H9 (cell line): ENCODE results near the gene DUSP1. TPM values are rescaled to one million over a fixed set of nuclear protein-coding genes. Genes with fewer than 3 reads are reported as not detected.

ENCODE experiments used
- DNase-seq: peaks from one replicate; pipeline ENCODE4 v3.0.0-alpha.2; 2017
- H2AFZ ChIP-seq: one replicate; pipeline ENCODE4 v1.6.1; 2013; ENCODE audit warnings: mild to moderate bottlenecking, low read length, control low read depth, moderate library complexity
- H2AK5ac ChIP-seq: 2 replicates; pipeline ENCODE4 v1.6.1; 2013; ENCODE audit warnings: low read length, control low read depth, mixed read lengths; ENCODE audit not compliant: insufficient read length
- H2BK120ac ChIP-seq: one replicate; pipeline ENCODE4 v1.6.1; 2013; ENCODE audit warnings: low read depth, mild to moderate bottlenecking, low read length, control low read depth, inconsistent platforms; ENCODE audit not compliant: poor library complexity, severe bottlenecking
- H2BK12ac ChIP-seq: 2 replicates; pipeline ENCODE4 v1.6.1; 2013; ENCODE audit warnings: low read length, control low read depth, mixed read lengths, low read depth; ENCODE audit not compliant: insufficient read length
- H2BK15ac ChIP-seq: 2 replicates; pipeline ENCODE4 v1.6.1; 2013; ENCODE audit warnings: low read depth, low read length, control low read depth
- H2BK20ac ChIP-seq: one replicate; pipeline ENCODE4 v1.6.1; 2013; ENCODE audit warnings: low read depth, mild to moderate bottlenecking, low read length, control low read depth, inconsistent platforms; ENCODE audit not compliant: poor library complexity, severe bottlenecking
- H2BK5ac ChIP-seq: 2 replicates; pipeline ENCODE4 v1.6.1; 2013; ENCODE audit warnings: low read length, control low read depth, mixed read lengths; ENCODE audit not compliant: insufficient read length
- H3K14ac ChIP-seq: 2 replicates; pipeline ENCODE4 v1.6.1; 2013; ENCODE audit warnings: low read length, control low read depth; ENCODE audit not compliant: insufficient read depth
- H3K18ac ChIP-seq: 2 replicates; pipeline ENCODE4 v1.6.1; 2013; ENCODE audit warnings: low read depth, mild to moderate bottlenecking, mixed read lengths, low read length, control low read depth; ENCODE audit not compliant: insufficient read length
- H3K23ac ChIP-seq: 2 replicates; pipeline ENCODE4 v1.6.1; 2013; ENCODE audit warnings: low read length, control low read depth, mixed read lengths, low read depth; ENCODE audit not compliant: insufficient read length
- H3K23me2 ChIP-seq: 2 replicates; pipeline ENCODE4 v1.6.1; 2013; ENCODE audit warnings: low read depth, mild to moderate bottlenecking, mixed read lengths, low read length, control low read depth; ENCODE audit not compliant: insufficient read length, poor library complexity, severe bottlenecking
- H3K27ac ChIP-seq: 2 replicates; pipeline ENCODE4 v1.5.1; 2013; ENCODE audit warnings: low read length, control low read depth, mixed read lengths, low read depth; ENCODE audit not compliant: insufficient read length
- H3K27me3 ChIP-seq: 2 replicates; pipeline ENCODE4 v1.6.1; 2013; ENCODE audit warnings: low read length, control low read depth, inconsistent platforms; ENCODE audit not compliant: insufficient read depth
- H3K4ac ChIP-seq: 2 replicates; pipeline ENCODE4 v1.6.1; 2013; ENCODE audit warnings: low read depth, mild to moderate bottlenecking, control low read depth, inconsistent platforms, low read length, moderate library complexity
- H3K4me1 ChIP-seq: 2 replicates; pipeline ENCODE4 v1.6.1; 2013; ENCODE audit warnings: low read length, control low read depth, inconsistent platforms; ENCODE audit not compliant: insufficient read depth
- H3K4me2 ChIP-seq: 2 replicates; pipeline ENCODE4 v1.6.1; 2013; ENCODE audit warnings: low read length, control low read depth, mixed read lengths; ENCODE audit not compliant: insufficient read length, insufficient read depth
- H3K56ac ChIP-seq: 2 replicates; pipeline ENCODE4 v1.6.1; 2013; ENCODE audit warnings: low read depth, mild to moderate bottlenecking, mixed read lengths, low read length, control low read depth; ENCODE audit not compliant: insufficient read length
- H3K79me1 ChIP-seq: 2 replicates; pipeline ENCODE4 v1.6.1; 2013; ENCODE audit warnings: low read depth, mild to moderate bottlenecking, moderate library complexity, low read length, control low read depth, inconsistent platforms; ENCODE audit not compliant: insufficient read depth, poor library complexity, severe bottlenecking
- H3K79me2 ChIP-seq: 2 replicates; pipeline ENCODE4 v1.6.1; 2013; ENCODE audit warnings: low read length, control low read depth, inconsistent platforms; ENCODE audit not compliant: insufficient read depth
- H3K9ac ChIP-seq: 2 replicates; pipeline ENCODE4 v1.6.1; 2013; ENCODE audit warnings: low read length, control low read depth, mixed read lengths; ENCODE audit not compliant: insufficient read length; ENCODE audit errors: extremely low read depth
- H3K9me3 ChIP-seq: one replicate; pipeline ENCODE4 v1.6.1; 2013; ENCODE audit warnings: low read depth, low read length, inconsistent platforms; ENCODE audit not compliant: control insufficient read depth
- H3T11ph ChIP-seq: one replicate; pipeline ENCODE4 v1.6.1; 2013; ENCODE audit warnings: mild to moderate bottlenecking, low read length, control low read depth, inconsistent platforms
- H4K20me1 ChIP-seq: one replicate; pipeline ENCODE4 v1.6.1; 2013; ENCODE audit not compliant: control insufficient read depth, insufficient read length, insufficient read depth
- H4K5ac ChIP-seq: 2 replicates; pipeline ENCODE4 v1.6.1; 2013; ENCODE audit warnings: low read depth, mild to moderate bottlenecking, mixed read lengths, low read length, control low read depth; ENCODE audit not compliant: insufficient read length
- H4K8ac ChIP-seq: replicated peaks from 2 replicates; pipeline ENCODE4 v1.6.1; 2013; ENCODE audit warnings: low read length, control low read depth, mixed read lengths, low read depth; ENCODE audit not compliant: insufficient read length
- H4K91ac ChIP-seq: 2 replicates; pipeline ENCODE4 v1.6.1; 2013; ENCODE audit warnings: low read depth, mild to moderate bottlenecking, moderate library complexity, mixed read lengths, low read length, control low read depth; ENCODE audit not compliant: insufficient read length
- H3K27ac Mint-ChIP-seq, 3 experiments: 2 replicates in 2 of 3; 3 replicates in 1 of 3; pipeline ENCODE4 v1.8.0; 2020 to 2021; ENCODE audit warnings: mixed read lengths in 3 of 3, mild to moderate bottlenecking in 1 of 3, moderate library complexity in 1 of 3
- H3K27me3 Mint-ChIP-seq: 2 replicates; pipeline ENCODE4 v1.8.0; 2021; ENCODE audit warnings: low read depth, mild to moderate bottlenecking, moderate library complexity, mixed read lengths
- H3K36me3 Mint-ChIP-seq, 3 experiments: 2 replicates in 2 of 3; 3 replicates in 1 of 3; pipeline ENCODE4 v1.8.0; 2020 to 2021; ENCODE audit warnings: low read depth in 3 of 3, mixed read lengths in 3 of 3; ENCODE audit not compliant: insufficient read depth in 1 of 3
- H3K4me1 Mint-ChIP-seq, 2 experiments: 2 replicates each; pipeline ENCODE4 v1.8.0; 2020; ENCODE audit warnings: mixed read lengths in 2 of 2
- H3K4me3 Mint-ChIP-seq, 2 experiments: 2 replicates in 1 of 2; 3 replicates in 1 of 2; pipeline ENCODE4 v1.8.0; 2020 to 2021; ENCODE audit warnings: mild to moderate bottlenecking in 2 of 2, mixed read lengths in 2 of 2, moderate library complexity in 1 of 2
- H3K9me3 Mint-ChIP-seq, 2 experiments: 2 replicates in 1 of 2; 3 replicates in 1 of 2; pipeline ENCODE4 v1.8.0; 2020; ENCODE audit warnings: mild to moderate bottlenecking in 2 of 2, mixed read lengths in 2 of 2, moderate library complexity in 1 of 2
- WGBS: extraction: QIAGEN DNeasy Blood & Tissue Kit; methylation state at CpG from one replicate; pipeline ENCODE4 v1.1.7; 2013; ENCODE audit warnings: missing lambda C conversion rate, low lambda C conversion rate, mixed read lengths; ENCODE audit not compliant: insufficient read length; ENCODE audit errors: extremely low coverage; 5-methylcytosine and 5-hydroxymethylcytosine counted together
- total RNA-seq: library from RNA; stranded (reverse); gene quantifications from 2 replicates; pipeline ENCODE4 v1.2.1, GENCODE V29; 2021
- TF ChIP-seq, protein P1 (sequence below): fragments of 200-600 bp; sonication (generic); conservative IDR thresholded peaks from 3 replicates; pipeline ENCODE4 v1.8.0; 2021; ENCODE audit warnings: antibody characterized with exemption, mild to moderate bottlenecking

Gene DUSP1
- total RNA-seq, 1 experiment from 2014 or later = 10.9 TPM

DNA sequence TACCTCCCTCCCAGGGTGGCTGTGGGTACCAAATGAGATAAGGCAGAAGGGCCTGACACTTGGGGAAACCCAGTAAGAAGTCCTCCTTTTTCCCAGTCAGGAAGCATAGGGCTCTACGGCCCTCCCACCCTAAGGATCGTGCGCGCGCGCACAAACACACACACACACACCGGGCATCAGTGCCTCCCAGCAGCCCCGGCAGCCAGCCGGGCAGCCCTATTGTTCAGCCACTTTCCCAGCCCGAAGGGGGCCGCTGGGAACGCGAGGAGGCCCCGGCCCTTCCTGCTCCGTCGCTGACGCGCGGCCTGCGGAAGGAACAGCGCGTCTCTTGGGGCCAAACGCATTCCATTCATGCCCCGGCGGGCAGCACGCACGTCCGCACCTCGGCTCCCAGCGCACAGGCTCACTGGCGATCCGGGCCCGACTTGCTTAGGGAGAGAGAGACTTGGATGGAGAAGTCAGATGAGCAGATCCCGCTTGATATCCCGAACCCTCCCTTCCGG lies 22.6 kb downstream of the DUSP1 start:
- no peak overlapping the region for H4K5ac ChIP-seq
- Mint-ChIP-seq H3K9me3 (peaks cover 6 to 8% of the 10 kb centered on the region in 2 experiments), H3K27ac (no peak overlapping the region), H3K4me1 (no peaks in the 10 kb centered on the region), H3K27me3 (peaks cover 50% of the 10 kb centered on the region), H3K4me3 (no peak overlapping the region), H3K36me3 (no peaks in the 10 kb centered on the region)
- no peak overlapping the region for H2BK12ac ChIP-seq
- no peak overlapping the region for H3K18ac ChIP-seq
- H2BK120ac ChIP-seq = no peak overlapping the region
- WGBS = no CpG with 5 or more reads among the region's 36 CpGs
- no peak overlapping the region for H3K4me2 ChIP-seq
- no peak overlapping the region for H2BK5ac ChIP-seq
- no peaks in the 10 kb centered on the region for H3K79me1 ChIP-seq
- H4K20me1 ChIP-seq = peaks cover 2% of the 10 kb centered on the region
- no peak overlapping the region for H2AFZ ChIP-seq
- no peak overlapping the region for H3K23ac ChIP-seq
- no peaks in the 10 kb centered on the region for H3K27me3 ChIP-seq
- H3T11ph ChIP-seq = no peak overlapping the region
- no peak overlapping the region for H3K56ac ChIP-seq
- H3K14ac ChIP-seq = peak overlapping the region; percentile 15; the same call in 1 of the 2 replicates
- H3K23me2 ChIP-seq = no peaks in the 10 kb centered on the region
- no peak overlapping the region for H2AK5ac ChIP-seq
- H3K9ac ChIP-seq = no peak overlapping the region
- H4K8ac ChIP-seq = no peak overlapping the region
- H3K4me1 ChIP-seq = no peaks in the 10 kb centered on the region
- H4K91ac ChIP-seq = no peak overlapping the region
- H3K79me2 ChIP-seq = no peaks in the 10 kb centered on the region
- no peak overlapping the region for H2BK20ac ChIP-seq
- no peak overlapping the region for H2BK15ac ChIP-seq
- no peak overlapping the region for H3K4ac ChIP-seq
- TF ChIP-seq, protein P1, sequence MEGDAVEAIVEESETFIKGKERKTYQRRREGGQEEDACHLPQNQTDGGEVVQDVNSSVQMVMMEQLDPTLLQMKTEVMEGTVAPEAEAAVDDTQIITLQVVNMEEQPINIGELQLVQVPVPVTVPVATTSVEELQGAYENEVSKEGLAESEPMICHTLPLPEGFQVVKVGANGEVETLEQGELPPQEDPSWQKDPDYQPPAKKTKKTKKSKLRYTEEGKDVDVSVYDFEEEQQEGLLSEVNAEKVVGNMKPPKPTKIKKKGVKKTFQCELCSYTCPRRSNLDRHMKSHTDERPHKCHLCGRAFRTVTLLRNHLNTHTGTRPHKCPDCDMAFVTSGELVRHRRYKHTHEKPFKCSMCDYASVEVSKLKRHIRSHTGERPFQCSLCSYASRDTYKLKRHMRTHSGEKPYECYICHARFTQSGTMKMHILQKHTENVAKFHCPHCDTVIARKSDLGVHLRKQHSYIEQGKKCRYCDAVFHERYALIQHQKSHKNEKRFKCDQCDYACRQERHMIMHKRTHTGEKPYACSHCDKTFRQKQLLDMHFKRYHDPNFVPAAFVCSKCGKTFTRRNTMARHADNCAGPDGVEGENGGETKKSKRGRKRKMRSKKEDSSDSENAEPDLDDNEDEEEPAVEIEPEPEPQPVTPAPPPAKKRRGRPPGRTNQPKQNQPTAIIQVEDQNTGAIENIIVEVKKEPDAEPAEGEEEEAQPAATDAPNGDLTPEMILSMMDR = no peak
- DNase-seq = peak; percentile 86
- no peaks in the 10 kb centered on the region for H3K9me3 ChIP-seq
- H3K27ac ChIP-seq = no peak overlapping the region
